IMR-90 (cell line): ENCODE measurements around the gene ATXN1. TPM values are rescaled to one million over a fixed set of nuclear protein-coding genes. Genes with fewer than 3 reads are reported as not detected.
A peak's percentile ranks its signal among the peaks of the same experiment; 100 is the strongest.

ENCODE experiments used
- ATAC-seq: fragments of 200-7000 bp; cut with Tn5 transposase; 2 replicates; pipeline ENCODE4 v1.9.1; 2020; ENCODE audit warnings: low read depth, mild to moderate bottlenecking, moderate library complexity
- BruUV-seq: library from RNA; stranded (reverse); fragments of 400-500 nt; replicated peaks from 2 replicates; lab custom pipeline; 2021; lab: Mats Ljungman, UMichigan
- CTCF ChIA-PET: fragments of 300-600 bp; formaldehyde crosslinking; extraction: SDS; loops from one replicate; lab custom pipeline; 2021; ENCODE audit warnings: antibody characterized with exemption; lab: Yijun Ruan, JAX
- POLR2A ChIA-PET: fragments of 300-600 bp; sonication (Branson Sonifier 250); formaldehyde crosslinking; loops from one replicate; lab custom pipeline; 2022; ENCODE audit warnings: antibody characterized with exemption; ENCODE audit not compliant: unreplicated experiment; lab: Charles Lee
- DNase-seq: peaks from one replicate; pipeline ENCODE4 v3.0.0; 2013
- H2AFZ ChIP-seq: replicated peaks from 2 replicates; pipeline ENCODE3; 2013; ENCODE audit warnings: low read length, mild to moderate bottlenecking; ENCODE audit not compliant: poor library complexity
- H2AK5ac ChIP-seq: 2 replicates; pipeline ENCODE4 v1.6.1; 2013; ENCODE audit warnings: low read depth, low read length, inconsistent platforms
- H2AK9ac ChIP-seq: replicated peaks from 2 replicates; pipeline ENCODE3; 2013; ENCODE audit warnings: mild to moderate bottlenecking, low read depth, low read length, moderate library complexity; ENCODE audit not compliant: poor library complexity
- H2BK120ac ChIP-seq: 2 replicates; pipeline ENCODE4 v1.6.1; 2013; ENCODE audit warnings: low read depth, low read length, inconsistent platforms
- H2BK15ac ChIP-seq: 3 replicates; pipeline ENCODE4 v1.6.1; 2013; ENCODE audit warnings: low read depth, low read length, inconsistent platforms
- H2BK20ac ChIP-seq: 2 replicates; pipeline ENCODE4 v1.6.1; 2013; ENCODE audit warnings: low read depth, mild to moderate bottlenecking, inconsistent platforms, low read length, moderate library complexity
- H2BK5ac ChIP-seq: 2 replicates; pipeline ENCODE4 v1.6.1; 2013; ENCODE audit warnings: mild to moderate bottlenecking, low read depth, low read length, inconsistent platforms; ENCODE audit not compliant: poor library complexity, severe bottlenecking
- H3K14ac ChIP-seq: replicated peaks from 2 replicates; pipeline ENCODE4 v1.6.1; 2013; ENCODE audit warnings: low read depth, low read length, inconsistent platforms
- H3K18ac ChIP-seq: 2 replicates; pipeline ENCODE4 v1.6.1; 2013; ENCODE audit warnings: low read depth, low read length, control low read depth
- H3K23ac ChIP-seq: 2 replicates; pipeline ENCODE4 v1.6.1; 2013; ENCODE audit warnings: low read depth, low read length, inconsistent platforms
- H3K27ac ChIP-seq: 2 replicates; pipeline ENCODE4 v1.5.1; 2013; ENCODE audit warnings: mild to moderate bottlenecking, control low read depth, low read length; ENCODE audit not compliant: insufficient read depth
- H3K27me3 ChIP-seq: 2 replicates; pipeline ENCODE4 v1.6.1; 2013; ENCODE audit warnings: low read length; ENCODE audit not compliant: control insufficient read depth, insufficient read depth
- H3K36me3 ChIP-seq: 2 replicates; pipeline ENCODE4 v1.6.1; 2013; ENCODE audit warnings: low read length, mixed read lengths; ENCODE audit not compliant: control insufficient read depth, insufficient read depth
- H3K4ac ChIP-seq: 2 replicates; pipeline ENCODE4 v1.6.1; 2013; ENCODE audit warnings: low read depth, low read length, inconsistent platforms
- H3K4me1 ChIP-seq: 2 replicates; pipeline ENCODE4 v1.6.1; 2013; ENCODE audit warnings: low read length, mixed read lengths; ENCODE audit not compliant: control insufficient read depth, insufficient read depth
- H3K4me2 ChIP-seq: 2 replicates; pipeline ENCODE4 v1.6.1; 2013; ENCODE audit warnings: low read depth, mild to moderate bottlenecking, control low read depth, low read length, moderate library complexity
- H3K4me3 ChIP-seq: 2 replicates; pipeline ENCODE4 v1.5.1; 2013; ENCODE audit warnings: low read depth, mild to moderate bottlenecking, control low read depth, low read length, moderate library complexity; ENCODE audit not compliant: insufficient read depth
- H3K56ac ChIP-seq: 2 replicates; pipeline ENCODE4 v1.6.1; 2013; ENCODE audit warnings: low read length, inconsistent platforms; ENCODE audit not compliant: insufficient read depth; ENCODE audit errors: extremely low read depth
- H3K79me1 ChIP-seq, 2 experiments: 2 replicates each; pipeline ENCODE4 v1.6.1; 2013; ENCODE audit warnings: low read length in 2 of 2, inconsistent platforms in 1 of 2, low read depth in 1 of 2
- H3K9ac ChIP-seq: 2 replicates; pipeline ENCODE4 v1.6.1; 2013; ENCODE audit warnings: low read depth, low read length, control low read depth
- H3K9me1 ChIP-seq: 2 replicates; pipeline ENCODE4 v1.6.1; 2013; ENCODE audit warnings: low read length, inconsistent platforms; ENCODE audit not compliant: insufficient read depth
- H3K9me3 ChIP-seq: 2 replicates; pipeline ENCODE4 v1.6.1; 2013; ENCODE audit warnings: low read length; ENCODE audit not compliant: control insufficient read depth, insufficient read depth
- H4K20me1 ChIP-seq: 2 replicates; pipeline ENCODE4 v1.6.1; 2013; ENCODE audit warnings: low read length, inconsistent platforms; ENCODE audit not compliant: insufficient read depth
- H4K5ac ChIP-seq: 2 replicates; pipeline ENCODE4 v1.6.1; 2013; ENCODE audit warnings: mild to moderate bottlenecking, low read depth, low read length, control low read depth
- H4K8ac ChIP-seq, 2 experiments: 2 replicates each; pipeline ENCODE4 v1.6.1; 2013; ENCODE audit warnings: low read depth in 2 of 2, low read length in 2 of 2, control low read depth in 1 of 2, inconsistent platforms in 1 of 2
- H4K91ac ChIP-seq: 2 replicates; pipeline ENCODE4 v1.6.1; 2013; ENCODE audit warnings: low read depth, low read length, inconsistent platforms; ENCODE audit not compliant: insufficient read depth
- BHLHE40 ChIP-seq: fragments of 150-350 bp; IDR thresholded peaks from 2 replicates; pipeline ENCODE4 v1.6.1; 2016; ENCODE audit warnings: mild to moderate bottlenecking, low read depth, low read length
- CEBPB ChIP-seq: IDR thresholded peaks from 2 replicates; pipeline ENCODE4 v1.6.1; 2012; ENCODE audit warnings: low read depth, low read length, improper control_type of control experiment
- CHD1 ChIP-seq: IDR thresholded peaks from 2 replicates; pipeline ENCODE4 v1.6.1; 2012; ENCODE audit warnings: low read depth, low read length, improper control_type of control experiment
- MAFK ChIP-seq: IDR thresholded peaks from 2 replicates; pipeline ENCODE4 v1.6.1; 2012; ENCODE audit warnings: low read depth, low read length, improper control_type of control experiment
- MAZ ChIP-seq: IDR thresholded peaks from 2 replicates; pipeline ENCODE4 v1.6.1; 2012; ENCODE audit warnings: low read depth, mild to moderate bottlenecking, low read length, improper control_type of control experiment, moderate library complexity, borderline replicate concordance
- NFE2L2 ChIP-seq: fragments of 150-350 bp; IDR thresholded peaks from 2 replicates; pipeline ENCODE4 v1.6.1; 2016; ENCODE audit warnings: low read depth, mild to moderate bottlenecking, low read length
- POLR2A ChIP-seq: IDR thresholded peaks from 2 replicates; pipeline ENCODE4 v1.6.1; 2012; ENCODE audit warnings: mild to moderate bottlenecking, low read depth, low read length
- RAD21 ChIP-seq: IDR thresholded peaks from 2 replicates; pipeline ENCODE4 v1.6.1; 2012; ENCODE audit warnings: low read length, improper control_type of control experiment
- RCOR1 ChIP-seq: IDR thresholded peaks from 2 replicates; pipeline ENCODE4 v1.6.1; 2012; ENCODE audit warnings: mild to moderate bottlenecking, low read length, improper control_type of control experiment; ENCODE audit not compliant: insufficient replicate concordance
- RFX5 ChIP-seq: IDR thresholded peaks from 2 replicates; pipeline ENCODE4 v1.8.0; 2012; ENCODE audit warnings: low read depth, mild to moderate bottlenecking, low read length, moderate library complexity
- SMC3 ChIP-seq: fragments of 150-350 bp; IDR thresholded peaks from 2 replicates; pipeline ENCODE4 v1.6.1; 2016; ENCODE audit warnings: low read depth, mild to moderate bottlenecking, antibody characterized with exemption, low read length, moderate library complexity
- WGBS, 2 experiments: methylation state at CpG; one replicate each; pipeline versions ENCODE4 v1.1.5 to v1.1.7; 2013; ENCODE audit warnings: missing lambda C conversion rate in 2 of 2; ENCODE audit not compliant: insufficient read length in 1 of 2; ENCODE audit errors: extremely low coverage in 2 of 2; 5-methylcytosine and 5-hydroxymethylcytosine counted together
- dilution Hi-C: fragments of 300-500 bp; cut with HindIII; formaldehyde crosslinking; loops from one replicate; pipeline ENCODE4 v1.14.3; 2018; ENCODE audit warnings: low sequenced_read_pairs; ENCODE audit not compliant: unreplicated experiment
- in situ Hi-C: fragments of 300-500 bp; cut with MboI; formaldehyde crosslinking; loops from 3 replicates; pipeline ENCODE4 v1.14.3; 2019; ENCODE audit warnings: low sequenced_read_pairs, inconsistent platforms, mixed read lengths
- intact Hi-C: fragments of 100-400 bp; cut with micrococcal nuclease; formaldehyde crosslinking; loops from 2 replicates; pipeline ENCODE4 v1.10.0; 2022
- polyA plus RNA-seq, 3 experiments: library from polyadenylated mRNA; depleted of rRNA; stranded (reverse); fragments of >200 nt; gene quantifications; 2 replicates each; pipeline ENCODE4 v1.2.3, GENCODE V29; 2012; ENCODE audit warnings: low replicate concordance in 1 of 3
- total RNA-seq: library from RNA; depleted of rRNA; stranded (reverse); fragments of >200 nt; gene quantifications from 2 replicates; pipeline ENCODE4 v1.2.3, GENCODE V29; 2012
- TF ChIP-seq, protein P1 (sequence below): fragments of 150-350 bp; IDR thresholded peaks from 2 replicates; pipeline ENCODE4 v1.6.1; 2017; ENCODE audit warnings: mild to moderate bottlenecking, antibody characterized with exemption, low read length, low read depth

The ATXN1 gene
- total and polyA plus RNA-seq, 2 of the 4 experiments (the other 2 are of a cell fraction): 7.3 to 11.1 TPM

- no peak for TF ChIP-seq RCOR1
These were observed 72.2 kb downstream of the ATXN1 start (continued) for GRCh38 chr6:16688984-16689636.

GRCh38 chr6:16688436-16688835, 72.8 kb downstream of the ATXN1 start:
- H4K20me1 ChIP-seq: peaks cover 6% of the 10 kb centered on the region; the same call in 1 of the 2 replicates
- DNase-seq (no peak), ATAC-seq (no peak)
- H3K9ac ChIP-seq: no peak overlapping the region
- peak overlapping the region; percentile 4; the same call in 1 of the 3 replicates for H2BK15ac ChIP-seq
- H4K5ac ChIP-seq: no peak overlapping the region
- H3K18ac ChIP-seq: no peak overlapping the region; the same call in 1 of the 2 replicates
- peaks cover 18% of the 10 kb centered on the region for H3K4me1 ChIP-seq
- no peak overlapping the region for H4K8ac ChIP-seq
- BruUV-seq: no TSS peak
- H2BK20ac ChIP-seq: no peak overlapping the region; the same call in 1 of the 2 replicates
- CTCF ChIA-PET: interaction anchor here (0.5 to 2.0 kb wide), 2 partner anchors 10 to 71 kb away, joined by 5 to 7 read pairs; no protein-coding TSS in a partner anchor
- no peaks in the 10 kb centered on the region for H3K9me3 ChIP-seq
- no peak overlapping the region for H3K27ac ChIP-seq
- H3K23ac ChIP-seq: no peak overlapping the region
- POLR2A ChIA-PET: no interaction called here
- H4K91ac ChIP-seq: no peak overlapping the region
- H2BK120ac ChIP-seq: no peak overlapping the region
- TF ChIP-seq POLR2A (no peak), BHLHE40 (no peak), CHD1 (no peak), RCOR1 (no peak), RFX5 (no peak), MAZ (no peak), CEBPB (no peak), SMC3 (no peak), MAFK (no peak), RAD21 (no peak), NFE2L2 (no peak)
- TF ChIP-seq, protein P1, sequence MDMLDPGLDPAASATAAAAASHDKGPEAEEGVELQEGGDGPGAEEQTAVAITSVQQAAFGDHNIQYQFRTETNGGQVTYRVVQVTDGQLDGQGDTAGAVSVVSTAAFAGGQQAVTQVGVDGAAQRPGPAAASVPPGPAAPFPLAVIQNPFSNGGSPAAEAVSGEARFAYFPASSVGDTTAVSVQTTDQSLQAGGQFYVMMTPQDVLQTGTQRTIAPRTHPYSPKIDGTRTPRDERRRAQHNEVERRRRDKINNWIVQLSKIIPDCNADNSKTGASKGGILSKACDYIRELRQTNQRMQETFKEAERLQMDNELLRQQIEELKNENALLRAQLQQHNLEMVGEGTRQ: no peak
- H3K4me3 ChIP-seq: no peak overlapping the region
- dilution Hi-C loops (no loop called here), in situ Hi-C loops (no loop called here), intact Hi-C loops (no loop called here)
- no peak overlapping the region; the same call in 1 of the 2 replicates for H2AK5ac ChIP-seq
- H3K36me3 ChIP-seq: 0 out of 2 replicates have a peak, but pooled peaks cover 2% of the 10 kb centered on the region
- peaks cover 2% of the 10 kb centered on the region; the same call in 1 of the 2 replicates for H3K9me1 ChIP-seq
- H3K14ac ChIP-seq: no peak overlapping the region
- no peak overlapping the region for H3K56ac ChIP-seq
- H2AFZ ChIP-seq: no peak overlapping the region
- peak overlapping the region; percentile 10 for H2BK5ac ChIP-seq
- no CpG with 5 or more reads among the region's 1 CpG for WGBS, 2 experiments
- H3K4ac ChIP-seq: no peak overlapping the region
- H3K4me2 ChIP-seq: no peak overlapping the region
- H2AK9ac ChIP-seq: no peak overlapping the region
- peaks cover 20 to 54% of the 10 kb centered on the region in 2 experiments for H3K79me1 ChIP-seq
- H3K27me3 ChIP-seq: no peaks in the 10 kb centered on the region
